Measurements from ENCODE around the gene ZNF738.

ZNF738 gene

DNA sequence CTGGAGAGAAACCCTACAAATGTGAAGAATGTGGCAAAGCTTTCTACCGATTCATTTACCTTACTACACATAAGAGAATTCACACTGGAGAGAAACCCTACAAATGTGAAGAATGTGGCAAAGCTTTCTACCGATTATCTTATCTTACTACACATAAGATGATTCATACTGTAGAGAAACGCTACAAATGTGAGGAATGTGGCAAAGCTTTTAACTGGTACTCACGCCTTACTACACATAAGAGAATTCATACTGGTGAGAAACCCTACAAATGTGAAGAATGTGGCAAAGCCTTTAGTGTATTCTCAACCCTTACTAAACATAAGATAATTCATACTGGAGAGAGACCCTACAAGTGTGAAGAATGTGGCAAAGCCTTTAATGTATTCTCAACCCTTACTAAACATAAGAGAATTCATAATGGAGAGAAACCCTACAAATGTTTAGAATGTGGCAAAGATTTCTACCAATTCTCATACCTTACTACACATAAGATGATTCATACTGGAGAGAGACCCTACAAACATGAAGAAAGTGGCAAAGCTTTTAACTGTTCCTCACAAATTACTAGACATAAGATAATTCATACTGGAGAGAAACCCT lies 25.3 kb downstream of the ZNF738 start:
- H3K36me3 Mint-ChIP-seq (ENCODE audit: low read depth): peaks cover 62% of the 10 kb centered on the region
- H3K4me3 Mint-ChIP-seq: no peak overlapping the region
- no peak overlapping the region for H3K27ac Mint-ChIP-seq
- no peak for DNase-seq
- H3K27me3 Mint-ChIP-seq: no peaks in the 10 kb centered on the region
- peaks cover 72% of the 10 kb centered on the region for H3K9me3 Mint-ChIP-seq
- H3K4me1 Mint-ChIP-seq (ENCODE audit: low read depth): no peaks in the 10 kb centered on the region

DNA sequence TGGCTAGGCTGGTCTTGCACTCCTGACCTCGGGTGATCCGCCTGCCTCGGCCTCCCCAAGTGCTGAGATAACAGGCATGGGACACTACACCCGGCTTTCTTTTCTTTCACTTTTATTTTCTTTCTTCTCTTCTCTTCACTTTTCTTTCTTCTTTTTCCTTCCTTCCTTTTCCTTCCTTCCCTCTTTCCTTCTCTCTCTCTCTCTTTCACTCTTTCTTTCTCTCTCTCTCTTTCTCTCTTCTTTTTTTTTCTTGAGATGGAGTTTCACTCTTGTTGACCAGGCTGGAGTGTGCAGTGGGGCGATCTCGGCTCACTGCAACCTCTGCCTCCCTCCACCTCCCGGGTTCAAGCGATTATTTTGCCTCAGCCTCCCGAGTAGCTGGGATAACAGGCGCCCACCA lies 37.3 kb downstream of the ZNF738 start:
- peaks cover 30% of the 10 kb centered on the region for H3K9me3 Mint-ChIP-seq
- no peaks in the 10 kb centered on the region for H3K27me3 Mint-ChIP-seq
- no peak overlapping the region for H3K27ac Mint-ChIP-seq
- DNase-seq: no peak
- no peak overlapping the region for H3K4me3 Mint-ChIP-seq
- H3K4me1 Mint-ChIP-seq (ENCODE audit: low read depth): peaks cover 28% of the 10 kb centered on the region
- peaks cover 56% of the 10 kb centered on the region for H3K36me3 Mint-ChIP-seq (ENCODE audit: low read depth)

DNA sequence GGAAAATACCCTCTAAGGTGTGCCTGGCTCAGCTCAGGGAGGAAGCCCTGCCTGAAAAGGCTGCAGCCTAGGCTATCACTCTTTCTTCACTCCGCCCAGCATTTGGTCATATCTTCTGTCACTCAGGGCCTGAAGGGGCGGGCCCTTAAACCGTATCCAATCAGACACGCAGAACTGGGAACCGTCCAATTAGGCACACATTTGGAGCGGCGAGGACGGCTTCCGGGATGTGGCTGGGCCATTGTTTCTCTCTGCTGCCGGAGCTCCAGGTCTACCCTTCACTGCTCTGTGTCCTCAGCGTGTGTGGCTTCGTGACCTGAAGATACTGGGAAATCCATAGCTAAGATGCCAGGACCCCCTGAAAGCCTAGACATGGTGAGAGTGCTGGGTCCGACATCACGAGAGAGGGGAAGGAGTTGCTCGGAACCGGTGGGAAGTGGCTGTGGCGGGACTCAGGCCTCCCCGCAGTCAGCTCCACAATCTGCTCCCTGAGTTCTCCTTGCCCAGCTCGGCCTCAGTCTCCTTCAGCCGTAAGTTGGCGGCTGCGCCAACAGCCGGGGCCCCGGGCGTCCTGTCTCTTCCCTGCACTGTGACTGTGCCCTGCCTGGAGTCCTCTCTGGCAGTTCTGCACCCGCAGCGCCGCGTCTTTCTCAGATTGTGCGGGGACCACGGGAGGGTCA lies 38.2 kb downstream of the ZNF738 start, which contains the start of gene ZNF493:
Gene ZNF493 (plus strand): TSS at position 241 of the 680 bp plus-strand sequence. CDS start 105 bp downstream, at position 346.
- Mint-ChIP-seq H3K4me3 (peak within 1 kb of the TSS; percentile 97), H3K27ac (peak within 1 kb of the TSS; percentile 93), H3K9me3 (peaks cover 24% of the 10 kb centered on the region), H3K4me1 (ENCODE audit: low read depth) (peaks cover 29% of the 10 kb centered on the region), H3K27me3 (no peaks in the 10 kb centered on the region), H3K36me3 (ENCODE audit: low read depth) (peaks cover 58% of the 10 kb centered on the region)
- peak; percentile 90 for DNase-seq

DNA sequence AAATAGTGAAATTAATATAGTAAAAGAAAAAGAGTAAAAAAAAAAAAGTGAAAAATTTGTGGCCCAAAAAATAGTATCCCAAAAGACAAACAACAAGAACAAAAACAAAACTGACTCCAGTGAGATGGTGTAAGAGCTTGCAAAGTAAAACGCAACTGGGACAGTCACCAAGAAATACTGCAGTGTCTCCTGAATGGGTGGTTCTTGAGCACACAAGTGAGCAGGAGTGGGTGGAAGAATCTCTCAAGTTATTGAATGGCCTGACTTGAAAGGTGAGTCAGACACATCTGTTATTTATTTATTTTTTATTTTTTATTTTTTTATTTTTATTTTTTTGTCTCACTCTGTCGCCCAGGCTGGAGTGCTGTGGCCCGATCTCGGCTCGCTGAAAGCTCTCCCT lies 40.1 kb downstream of the ZNF738 start:
- Mint-ChIP-seq H3K4me1 (ENCODE audit: low read depth) (peaks cover 42% of the 10 kb centered on the region), H3K4me3 (peak overlapping the region; percentile 54), H3K36me3 (ENCODE audit: low read depth) (peaks cover 72% of the 10 kb centered on the region), H3K27ac (no peak overlapping the region), H3K9me3 (peaks cover 24% of the 10 kb centered on the region), H3K27me3 (no peaks in the 10 kb centered on the region)
- no peak for DNase-seq

DNA sequence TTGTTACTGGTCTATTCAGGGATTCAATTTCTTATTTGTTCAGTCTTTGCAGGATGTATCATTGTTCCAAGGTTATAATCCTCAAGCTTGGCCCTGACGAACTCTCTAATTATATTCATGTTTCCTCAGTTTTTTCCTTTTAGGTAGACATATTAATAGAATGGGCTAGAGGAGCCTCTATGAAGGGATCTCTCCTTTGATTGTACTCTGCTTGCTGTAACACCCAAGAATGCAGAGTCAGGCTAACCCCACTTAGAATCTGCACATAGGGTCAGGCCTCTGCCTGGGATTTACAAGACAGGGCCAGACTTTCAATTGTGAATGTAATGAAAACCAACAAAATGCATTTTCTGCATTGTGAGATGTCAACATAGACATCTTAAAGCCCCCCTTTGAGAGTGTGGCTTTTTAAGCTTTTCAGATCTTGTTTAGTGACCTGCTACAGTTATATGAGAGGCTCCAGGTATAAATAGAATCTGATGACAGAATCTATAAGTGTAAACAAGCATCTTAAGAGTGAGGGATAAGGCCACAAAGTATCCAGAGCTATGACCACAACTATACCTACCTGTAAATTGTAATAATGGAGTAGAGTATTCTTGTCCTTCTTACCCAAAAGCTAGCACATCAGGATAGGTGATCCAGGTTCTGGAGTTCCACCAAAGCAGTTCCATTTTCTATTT lies 43.6 kb downstream of the ZNF738 start:
- Mint-ChIP-seq H3K4me3 (no peak overlapping the region), H3K4me1 (ENCODE audit: low read depth) (peaks cover 40% of the 10 kb centered on the region)

DNA sequence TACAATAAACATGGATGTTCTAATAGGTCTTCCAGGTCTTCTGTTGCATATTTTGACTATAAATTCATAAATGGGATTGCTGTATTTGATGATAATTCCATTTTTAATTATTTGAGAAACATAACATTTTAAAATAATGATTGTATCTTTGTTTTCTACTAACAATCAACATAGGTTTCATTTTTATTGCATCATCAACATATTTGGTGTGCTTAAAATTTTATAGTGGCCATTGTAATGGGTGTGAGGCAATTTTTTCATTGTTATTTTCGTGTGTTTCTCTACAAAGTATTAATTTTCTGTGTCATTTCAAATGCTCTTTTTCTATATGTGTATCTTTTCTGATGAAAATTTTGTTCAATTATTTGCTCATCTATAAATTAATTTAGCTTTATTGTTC lies 51.4 kb downstream of the ZNF738 start:
- Mint-ChIP-seq H3K9me3 (peaks cover 48% of the 10 kb centered on the region), H3K36me3 (ENCODE audit: low read depth) (peaks cover 98% of the 10 kb centered on the region), H3K4me3 (no peak overlapping the region), H3K27ac (no peak overlapping the region), H3K27me3 (no peaks in the 10 kb centered on the region), H3K4me1 (ENCODE audit: low read depth) (no peaks in the 10 kb centered on the region)
- DNase-seq: no peak

More for the DNA sequence above, 43.6 kb downstream of the ZNF738 start:
- DNase-seq: no peak
- Mint-ChIP-seq H3K9me3 (peaks cover 32% of the 10 kb centered on the region), H3K36me3 (ENCODE audit: low read depth) (peaks cover 97% of the 10 kb centered on the region), H3K27me3 (no peaks in the 10 kb centered on the region), H3K27ac (no peak overlapping the region)

DNA sequence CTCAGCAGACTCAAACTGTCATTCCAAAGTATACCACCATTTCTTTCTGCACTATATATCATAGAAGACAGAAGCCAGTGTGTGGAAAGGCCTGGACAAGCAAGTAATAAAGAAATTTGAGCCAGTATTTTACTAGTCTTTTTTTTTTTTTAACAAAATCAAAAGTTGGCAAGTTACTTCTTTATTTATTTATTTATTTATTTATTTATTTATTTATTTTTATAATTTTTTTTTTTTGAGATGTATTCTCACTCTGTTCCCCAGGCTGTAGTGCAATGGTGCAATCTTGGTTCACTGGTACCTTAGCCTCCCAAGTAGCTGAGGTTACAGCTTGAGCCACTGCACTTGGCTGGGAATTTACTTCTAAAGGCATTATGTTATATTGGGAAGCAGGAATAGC lies 63.4 kb downstream of the ZNF738 start:
- Mint-ChIP-seq H3K27ac (no peak overlapping the region), H3K4me1 (ENCODE audit: low read depth) (no peaks in the 10 kb centered on the region), H3K27me3 (no peaks in the 10 kb centered on the region), H3K9me3 (peaks cover 72% of the 10 kb centered on the region), H3K36me3 (ENCODE audit: low read depth) (peaks cover 86% of the 10 kb centered on the region), H3K4me3 (no peak overlapping the region)
- no peak for DNase-seq

DNA sequence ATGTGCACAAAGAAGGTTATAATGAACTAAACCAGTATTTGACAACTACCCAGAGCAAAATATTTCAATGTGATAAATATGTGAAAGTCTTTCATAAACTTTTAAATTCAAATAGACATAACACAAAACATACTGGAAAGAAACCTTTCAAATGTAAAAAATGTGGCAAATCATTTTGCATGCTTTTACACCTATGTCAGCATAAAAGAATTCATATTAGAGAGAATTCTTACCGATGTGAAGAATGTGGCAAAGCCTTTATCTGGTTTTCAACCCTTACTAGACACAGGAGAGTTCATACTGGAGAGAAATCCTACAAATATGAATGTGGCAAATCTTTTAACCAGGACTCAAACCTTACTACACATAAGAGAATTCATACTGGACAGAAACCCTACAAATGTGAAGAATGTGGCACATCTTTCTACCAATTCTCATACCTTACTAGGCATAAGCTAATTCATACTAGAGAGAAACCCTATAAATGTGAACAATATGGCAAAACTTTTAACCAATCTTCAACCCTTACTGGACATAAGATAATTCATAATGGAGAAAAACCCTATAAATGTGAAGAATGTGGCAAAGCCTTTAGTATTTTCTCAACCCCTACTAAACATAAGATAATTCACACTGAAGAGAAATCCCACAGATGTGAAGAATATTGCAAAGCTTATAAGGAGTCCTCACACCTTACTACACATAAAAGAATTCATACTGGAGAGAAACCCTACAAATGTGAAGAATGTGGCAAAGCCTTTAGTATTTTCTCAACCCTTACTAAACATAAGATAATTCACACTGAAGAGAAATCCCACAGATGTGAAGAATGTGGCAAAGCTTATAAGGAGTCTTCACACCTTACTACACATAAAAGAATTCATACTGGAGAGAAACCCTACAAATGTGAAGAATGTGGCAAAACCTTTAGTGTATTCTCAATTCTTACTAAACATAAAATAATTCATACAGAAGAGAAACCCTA lies 64.5 kb downstream of the ZNF738 start:
- Mint-ChIP-seq H3K27ac (no peak overlapping the region), H3K36me3 (ENCODE audit: low read depth) (peaks cover 75% of the 10 kb centered on the region), H3K4me1 (ENCODE audit: low read depth) (no peaks in the 10 kb centered on the region), H3K27me3 (no peaks in the 10 kb centered on the region), H3K9me3 (peaks cover 63% of the 10 kb centered on the region), H3K4me3 (no peak overlapping the region)
- no peak for DNase-seq
